T-cell (primary cell): ENCODE data around the gene MYL6B. TPM values are rescaled to one million over a fixed set of nuclear protein-coding genes. Genes with fewer than 3 reads are reported as not detected.
"Not testable (repeated sequence)": the region's sequence is repeated elsewhere in the genome, so short reads cannot be mapped to it uniquely, and the experiment has no call there.

Experiments
- ATAC-seq, 4 experiments: fragments of 200-7000 bp in 3 of 4; fragments of 150-1000 bp in 1 of 4; cut with Tn5 transposase; replicated peaks in 1 of 4; 1 replicate in 3 of 4; 2 replicates in 1 of 4; pipeline ENCODE4 v1.10.0; 2021; ENCODE audit warnings: moderate library complexity in 3 of 4, mild to moderate bottlenecking in 2 of 4, moderate number of reproducible peaks in 1 of 4
- CTCF ChIA-PET, 2 donors: fragments of 300-600 bp; sonication (Branson Sonifier 250); formaldehyde crosslinking; loops; one replicate each; lab custom pipeline; 2022; ENCODE audit warnings: antibody characterized with exemption in 2 of 2; lab: Charles Lee
- POLR2A ChIA-PET, 2 donors: fragments of 300-600 bp; sonication (Branson Sonifier 250); formaldehyde crosslinking; loops; one replicate each; lab custom pipeline; 2022; ENCODE audit warnings: antibody characterized with exemption in 2 of 2; lab: Charles Lee
- DNase-seq, 35 experiments: peaks; one replicate each; pipeline versions ENCODE4 v3.0.0 to v3.0.0-alpha.2; 2013 to 2023
- H3K27ac ChIP-seq: one replicate; pipeline ENCODE4 v1.5.1; 2013; ENCODE audit warnings: low read length
- H3K27me3 ChIP-seq, 2 experiments: replicated peaks in 1 of 2; 1 replicate in 1 of 2; 2 replicates in 1 of 2; pipeline versions ENCODE4 v1.6.1 to v1.7.0; 2013; ENCODE audit warnings: low read length in 1 of 2, mixed read lengths in 1 of 2; ENCODE audit not compliant: control insufficient read depth in 2 of 2, insufficient read depth in 2 of 2; ENCODE audit errors: extremely low read depth in 1 of 2
- H3K36me3 ChIP-seq, 2 donors: 1 replicate in 1 of 2; 2 replicates in 1 of 2; pipeline versions ENCODE4 v1.6.1 to v1.7.0; 2013; ENCODE audit warnings: low read length in 1 of 2; ENCODE audit not compliant: control insufficient read depth in 2 of 2, insufficient read depth in 1 of 2; ENCODE audit errors: extremely low read depth in 1 of 2
- H3K4me1 ChIP-seq, 2 experiments: 1 replicate in 1 of 2; 2 replicates in 1 of 2; pipeline versions ENCODE4 v1.6.1 to v1.7.0; 2013; ENCODE audit warnings: low read length in 2 of 2, mixed read lengths in 1 of 2; ENCODE audit not compliant: insufficient read depth in 2 of 2, control insufficient read depth in 1 of 2; ENCODE audit errors: extremely low read depth in 1 of 2
- H3K4me3 ChIP-seq, 2 donors: 1 replicate in 1 of 2; 2 replicates in 1 of 2; pipeline versions ENCODE4 v1.5.1 to v1.7.0; 2013; ENCODE audit warnings: mild to moderate bottlenecking in 2 of 2, low read length in 1 of 2, moderate library complexity in 1 of 2; ENCODE audit not compliant: control insufficient read depth in 1 of 2; ENCODE audit errors: extremely low read depth in 1 of 2
- H3K9me3 ChIP-seq: 2 replicates; pipeline ENCODE4 v1.7.0; 2013
- H3K27ac Mint-ChIP-seq, 2 donors: one replicate each; pipeline ENCODE4 v1.8.0; 2020 to 2021; ENCODE audit warnings: mild to moderate bottlenecking in 2 of 2, mixed read lengths in 2 of 2
- H3K27me3 Mint-ChIP-seq, 2 donors: one replicate each; pipeline ENCODE4 v1.8.0; 2021 to 2022; ENCODE audit warnings: mixed read lengths in 2 of 2
- H3K36me3 Mint-ChIP-seq: one replicate; pipeline ENCODE4 v1.8.0; 2021; ENCODE audit warnings: mixed read lengths
- H3K4me1 Mint-ChIP-seq, 3 donors: one replicate each; pipeline ENCODE4 v1.8.0; 2020 to 2022; ENCODE audit warnings: mixed read lengths in 3 of 3, mild to moderate bottlenecking in 1 of 3
- H3K4me3 Mint-ChIP-seq, 3 donors: one replicate each; pipeline ENCODE4 v1.8.0; 2020 to 2022; ENCODE audit warnings: mild to moderate bottlenecking in 3 of 3, mixed read lengths in 3 of 3, moderate library complexity in 3 of 3
- H3K9me3 Mint-ChIP-seq, 3 donors: one replicate each; pipeline ENCODE4 v1.8.0; 2020 to 2022; ENCODE audit warnings: mixed read lengths in 3 of 3
- WGBS: methylation state at CpG from one replicate; pipeline ENCODE4 v1.1.5; 2013; ENCODE audit warnings: missing lambda C conversion rate; ENCODE audit not compliant: insufficient coverage; 5-methylcytosine and 5-hydroxymethylcytosine counted together
- total RNA-seq, 35 experiments: library from RNA in 6 of 35; stranded (reverse) in 6 of 35; fragments of 120-200 nt in 1 of 35; gene quantifications; one replicate each; pipeline versions ENCODE4 v1.2.1 to v1.2.4 and lab custom pipeline; 2013 to 2026

MYL6B gene
- total RNA-seq, 5 donors from 2014 or later (not counting 1 experiment from before 2014, with no cell fraction given): 5.9 to 12.4 (median 7.7) TPM

GRCh38 chr12:56116267-56117081, 35.9 kb upstream of the MYL6B start, which contains the start of gene RPL41:
Gene RPL41 (plus strand): TSS chr12:56116633.
- Mint-ChIP-seq H3K36me3 (peaks cover 32% of the 10 kb centered on the region), H3K27ac (peak within 1 kb of the TSS; percentile 97 to 98), H3K9me3 (no peaks in the 10 kb centered on the region), H3K27me3 (no peaks in the 10 kb centered on the region), H3K4me1 (peaks cover 34 to 39% (median 35%) of the 10 kb centered on the region in 3 donors), H3K4me3 (peak within 1 kb of the TSS; percentile 94 to 99 (median 94))
- ATAC-seq (peak; percentile 56 to 65 (median 62)), DNase-seq (peak; percentile 84 to 97 (median 92))
- Histone ChIP-seq H3K27me3 (no peaks in the 10 kb centered on the region), H3K4me1 (peaks cover 11 to 29% of the 10 kb centered on the region in 2 experiments), H3K9me3 (no peaks in the 10 kb centered on the region), H3K4me3 (peak within 1 kb of the TSS; percentile 75 to 94), H3K27ac (peak within 1 kb of the TSS; percentile 92), H3K36me3 (peaks cover 7 to 40% of the 10 kb centered on the region in 2 donors)
- WGBS: 0% methylated on average over 12 of the region's 34 CpGs
- CTCF ChIA-PET: interaction anchor here (0.6 to 4.0 kb wide), 8 partner anchors 11 to 333 kb away, joined by 3 to 65 read pairs (median 3); partner anchors contain the start of genes ESYT1 (in 1 of the 2), MYL6B (in 1 of the 2), PA2G4 (in 1 of the 2) and RAB5B (in 1 of the 2)
- POLR2A ChIA-PET: interaction anchor here (0.6 to 3.5 kb wide), 13 partner anchors 11 to 344 kb away, joined by 3 to 33 read pairs (median 4); partner anchors contain the start of genes ESYT1 (in 1 of the 2), MYL6 (in 1 of the 2), PA2G4 (in 1 of the 2) and RAB5B (in 1 of the 2)

- not testable (repeated sequence) for H3K27me3 Mint-ChIP-seq, H3K9me3 Mint-ChIP-seq, DNase-seq, H3K9me3 ChIP-seq, ATAC-seq, H3K27me3 ChIP-seq
- Mint-ChIP-seq H3K36me3 (peaks cover 29% of the 10 kb centered on the region), H3K27ac (peak overlapping the region; percentile 97 to 98), H3K4me1 (peaks cover 34 to 39% (median 35%) of the 10 kb centered on the region in 3 donors), H3K4me3 (peak overlapping the region; percentile 94 to 99 (median 94))
- Histone ChIP-seq H3K27ac (peak overlapping the region; percentile 92), H3K4me1 (peaks cover 11 to 29% of the 10 kb centered on the region in 2 experiments), H3K36me3 (peaks cover 7 to 39% of the 10 kb centered on the region in 2 donors), H3K4me3 (peak overlapping the region; percentile 75 to 94)
- POLR2A ChIA-PET: interaction anchor here (0.6 to 3.5 kb wide), 14 partner anchors 10 to 343 kb away, joined by 3 to 33 read pairs (median 5); partner anchors contain the start of genes ESYT1 (in 1 of the 2), MYL6 (in 1 of the 2), PA2G4 (in 1 of the 2) and RAB5B (in 1 of the 2)
- 0% methylated on average over 4 of the region's 16 CpGs for WGBS
- CTCF ChIA-PET: interaction anchor here (0.6 to 4.4 kb wide), 12 partner anchors 10 to 332 kb away, joined by 3 to 65 read pairs (median 6); partner anchors contain the start of genes CNPY2 (in 1 of the 2), ESYT1 (in 1 of the 2), MYL6B (in 1 of the 2) and PA2G4 (in 1 of the 2)
These were observed 35.2 kb upstream of the MYL6B start for GRCh38 chr12:56117082-56117706.

GRCh38 chr12:56117778-56118687, 34.4 kb upstream of the MYL6B start, which contains the start of gene ZC3H10:
Gene ZC3H10 (plus strand): TSS chr12:56118266. CDS start chr12:56120563, 2,297 bp downstream.
- peak; percentile 87 to 99 (median 96) for DNase-seq
- no peaks in the 10 kb centered on the region for H3K9me3 ChIP-seq
- no peaks in the 10 kb centered on the region for H3K27me3 ChIP-seq
- Mint-ChIP-seq H3K4me1 (peaks cover 34 to 39% (median 37%) of the 10 kb centered on the region in 3 donors), H3K9me3 (no peaks in the 10 kb centered on the region), H3K27me3 (no peaks in the 10 kb centered on the region), H3K4me3 (peak within 1 kb of the TSS; percentile 94 to 99 (median 94)), H3K36me3 (peaks cover 30% of the 10 kb centered on the region), H3K27ac (peak within 1 kb of the TSS; percentile 97 to 98)
- H3K27ac ChIP-seq: peak within 1 kb of the TSS; percentile 92
- ChIA-PET CTCF (interaction anchor here (0.6 to 4.4 kb wide), 25 partner anchors 8 to 459 kb away, joined by 3 to 65 read pairs (median 4); partner anchors contain the start of genes SMARCC2 (in 2 of the 2), CNPY2 (in 1 of the 2), ESYT1 (in 1 of the 2) and MYL6B (in 1 of the 2)), POLR2A (interaction anchor here (0.5 to 3.5 kb wide), 13 partner anchors 10 to 220 kb away, joined by 3 to 33 read pairs (median 6); partner anchors contain the start of genes ESYT1 (in 2 of the 2), IL23A (in 1 of the 2), RAB5B (in 1 of the 2) and RNF41 (in 1 of the 2))
- H3K4me3 ChIP-seq: peak within 1 kb of the TSS; percentile 79 to 94
- 1% methylated on average over 56 of the region's 61 CpGs for WGBS
- H3K36me3 ChIP-seq: peaks cover 7 to 31% of the 10 kb centered on the region in 2 donors
- peak; percentile 76 to 79 (median 76) for ATAC-seq
- H3K4me1 ChIP-seq: peaks cover 11 to 29% of the 10 kb centered on the region in 2 experiments

GRCh38 chr12:56118688-56119357, 33.6 kb upstream of the MYL6B start:
- H3K27me3 ChIP-seq: no peaks in the 10 kb centered on the region
- no peaks in the 10 kb centered on the region for H3K9me3 Mint-ChIP-seq
- POLR2A ChIA-PET: interaction anchor here (0.6 to 3.5 kb wide), 9 partner anchors 9 to 220 kb away, joined by 3 to 33 read pairs (median 7); partner anchors contain the start of genes ESYT1 (in 2 of the 2), CNPY2 (in 1 of the 2), IL23A (in 1 of the 2) and RNF41 (in 1 of the 2)
- peak overlapping the region; percentile 86 for H3K27ac ChIP-seq
- DNase-seq: no peak
- peaks cover 7 to 23% of the 10 kb centered on the region in 2 donors for H3K36me3 ChIP-seq
- peaks cover 37 to 43% (median 40%) of the 10 kb centered on the region in 3 donors for H3K4me1 Mint-ChIP-seq
- peaks cover 24% of the 10 kb centered on the region for H3K36me3 Mint-ChIP-seq
- H3K4me3 Mint-ChIP-seq: peak overlapping the region; percentile 94 to 99 (median 94)
- H3K27ac Mint-ChIP-seq: peak overlapping the region; percentile 94 to 97
- H3K27me3 Mint-ChIP-seq: no peaks in the 10 kb centered on the region
- H3K4me1 ChIP-seq: peaks cover 11 to 29% of the 10 kb centered on the region in 2 experiments
- H3K9me3 ChIP-seq: no peaks in the 10 kb centered on the region
- peak overlapping the region; percentile 77 to 79 for H3K4me3 ChIP-seq
- ATAC-seq: no peak
- 8% methylated on average over 8 of the region's 13 CpGs for WGBS
- CTCF ChIA-PET: interaction anchor here (0.6 to 4.4 kb wide), 23 partner anchors 8 to 458 kb away, joined by 3 to 65 read pairs (median 4); partner anchors contain the start of genes SMARCC2 (in 2 of the 2), ANKRD52 (in 1 of the 2), CNPY2 (in 1 of the 2) and ESYT1 (in 1 of the 2)
